SW 1271 (cell line): ENCODE measurements around the gene RNF7.
"Not testable (repeated sequence)": the region's sequence is repeated elsewhere in the genome, so short reads cannot be mapped to it uniquely, and the experiment has no call there.

Experiments
- DNase-seq, 2 experiments: peaks; one replicate each; lab custom pipeline; 2025; lab: John Stamatoyannopoulos, UW

The RNF7 gene

DNA sequence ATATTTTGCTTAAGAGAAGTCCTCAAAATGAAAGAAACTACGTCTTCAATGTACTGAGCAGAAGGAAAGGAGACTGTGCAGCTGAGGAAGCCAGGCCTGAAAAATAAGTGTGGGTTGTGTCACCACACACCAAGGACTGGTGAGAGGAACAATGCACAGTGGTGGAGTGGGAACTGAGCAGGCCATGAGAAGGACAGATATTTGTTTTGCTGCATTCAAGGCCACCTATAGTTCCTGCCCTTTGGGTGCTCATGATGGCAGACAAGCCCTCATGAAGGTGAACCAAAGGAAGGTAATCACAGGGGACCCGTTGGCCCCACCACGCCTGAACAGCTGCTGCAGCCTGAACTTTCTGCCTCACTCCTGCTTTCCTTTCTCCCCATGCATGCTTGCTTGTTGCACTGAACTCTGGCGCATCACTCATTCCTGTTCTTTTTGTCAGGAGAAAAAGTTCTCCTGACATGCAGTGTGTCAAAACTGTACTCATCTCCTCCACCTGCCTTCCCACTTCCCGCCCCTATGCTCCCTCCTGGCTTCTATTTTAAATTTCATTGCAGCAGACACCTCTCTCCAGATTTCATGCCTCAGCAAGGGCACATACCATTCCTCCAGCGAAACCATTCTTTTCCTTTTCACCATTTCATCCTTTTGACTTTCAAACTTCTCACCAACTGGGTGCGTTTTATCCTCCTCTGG, 2.2 kb upstream of the RNF7 start:
- no peak for DNase-seq

DNA sequence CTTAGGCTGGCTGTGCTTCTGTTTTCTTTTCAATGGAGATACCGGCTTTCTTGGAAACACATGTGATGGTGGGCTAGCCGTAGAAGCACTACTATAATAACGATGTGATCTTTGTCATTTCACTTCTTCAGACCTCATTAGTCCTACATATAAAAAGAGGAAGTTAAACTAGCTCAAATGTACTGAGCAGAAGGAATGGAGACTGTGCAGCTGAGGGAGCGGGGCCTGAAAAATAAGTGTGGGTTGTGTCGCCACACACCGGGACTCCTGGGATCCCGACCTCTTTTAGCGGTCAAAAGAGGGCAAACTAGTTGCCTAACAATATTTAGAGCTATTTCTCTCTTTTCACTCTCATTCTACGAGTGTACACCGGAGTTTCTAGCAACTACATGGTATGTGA, 1.0 kb upstream of the RNF7 start:
- no peak for DNase-seq

DNA sequence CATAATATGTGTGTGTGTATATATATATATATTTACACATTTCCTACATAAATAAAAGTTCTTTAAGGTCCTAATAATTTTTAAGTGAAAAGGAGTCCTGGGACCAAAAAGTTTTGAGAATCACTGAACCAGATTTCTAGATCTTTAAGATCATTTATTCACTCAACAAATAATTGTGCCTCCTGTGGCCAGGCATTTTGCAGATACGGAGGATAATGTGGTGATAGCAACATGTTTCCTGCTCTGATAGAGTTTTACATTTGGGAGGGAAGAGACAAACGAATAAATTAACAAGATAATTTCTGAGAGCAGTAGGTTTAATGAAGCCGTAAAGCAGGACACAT, 448 bp upstream of the RNF7 start:
- DNase-seq: no peak

DNA sequence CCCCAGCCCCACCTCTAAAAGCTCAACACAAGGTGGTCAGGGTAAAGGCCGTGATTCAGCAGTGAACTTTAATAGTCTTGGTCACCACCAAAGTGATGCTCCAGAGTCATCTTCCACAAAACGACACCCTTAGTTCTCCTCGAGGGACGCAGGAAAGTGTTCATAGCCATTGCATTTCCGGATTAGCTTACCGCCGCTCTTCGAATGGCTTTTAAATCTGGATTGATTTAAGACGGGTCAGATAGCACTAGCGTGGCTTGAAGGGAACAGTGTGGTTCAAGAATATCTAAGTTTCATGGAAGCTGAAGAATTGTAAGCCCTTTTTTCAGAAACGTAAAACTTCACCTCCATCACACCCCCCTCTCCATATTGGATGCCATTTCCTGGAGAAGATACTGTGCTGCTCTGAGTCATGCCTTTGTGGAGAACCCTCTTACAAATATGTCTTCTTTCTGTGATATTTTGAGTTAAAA, 829 bp downstream of the RNF7 start:
- peak; percentile 11 to 63 for DNase-seq

DNA sequence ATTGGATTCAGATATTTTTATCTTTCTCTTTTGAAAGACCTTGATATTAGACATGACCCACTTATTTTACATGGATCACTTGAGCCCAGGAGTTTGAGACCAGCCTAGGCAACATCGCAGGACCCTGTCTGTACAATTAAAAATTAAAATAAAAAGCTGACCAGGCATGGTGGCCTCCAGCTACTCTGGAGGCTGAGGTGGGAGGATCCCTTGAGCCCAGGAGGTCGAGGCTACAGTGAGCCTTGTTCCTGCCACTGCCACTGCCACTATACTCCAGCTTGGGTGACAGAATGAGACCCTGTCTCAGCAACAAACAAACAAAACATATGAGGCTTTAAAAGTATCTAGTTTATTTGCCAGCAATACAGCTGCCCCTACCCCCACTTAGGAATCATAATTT, 1.6 kb downstream of the RNF7 start:
- DNase-seq: no peak

DNA sequence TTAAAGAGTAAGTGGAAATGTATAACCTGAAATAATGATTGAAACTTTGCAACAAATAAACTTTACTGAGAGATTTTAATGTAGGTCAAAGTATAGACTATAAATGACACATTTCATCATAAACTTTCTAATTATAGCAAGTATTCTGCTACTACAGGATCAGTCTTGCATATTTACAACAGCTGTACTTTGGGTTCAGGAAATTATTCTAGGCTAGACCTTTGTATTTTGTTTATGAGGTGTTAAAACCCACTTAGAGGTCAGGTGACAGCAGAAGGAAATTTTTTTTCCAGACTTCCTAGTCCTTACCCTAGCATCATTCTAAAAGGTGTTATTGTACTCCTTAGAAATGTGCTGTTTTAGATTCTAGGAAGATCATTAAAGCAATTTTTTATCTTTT, 2.3 kb downstream of the RNF7 start:
- DNase-seq: no peak

DNA sequence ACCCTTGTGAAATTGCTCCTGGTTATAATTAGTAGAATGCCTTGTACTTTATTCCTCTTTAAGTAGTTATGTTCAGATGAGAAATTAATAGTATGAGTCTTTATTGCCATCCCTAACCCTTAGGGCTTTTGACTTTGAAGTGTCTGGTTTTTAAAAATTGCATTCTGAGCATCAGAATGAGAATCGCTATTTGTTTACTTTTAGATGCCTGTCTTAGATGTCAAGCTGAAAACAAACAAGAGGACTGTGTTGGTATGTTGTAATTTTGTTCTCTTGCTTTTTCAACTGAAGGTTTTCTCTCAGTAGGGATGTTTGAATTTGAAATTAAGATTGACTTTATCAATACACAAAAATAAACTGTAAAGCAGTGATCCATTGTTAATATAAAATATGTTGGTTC, 5.2 kb downstream of the RNF7 start:
- DNase-seq: no peak

DNA sequence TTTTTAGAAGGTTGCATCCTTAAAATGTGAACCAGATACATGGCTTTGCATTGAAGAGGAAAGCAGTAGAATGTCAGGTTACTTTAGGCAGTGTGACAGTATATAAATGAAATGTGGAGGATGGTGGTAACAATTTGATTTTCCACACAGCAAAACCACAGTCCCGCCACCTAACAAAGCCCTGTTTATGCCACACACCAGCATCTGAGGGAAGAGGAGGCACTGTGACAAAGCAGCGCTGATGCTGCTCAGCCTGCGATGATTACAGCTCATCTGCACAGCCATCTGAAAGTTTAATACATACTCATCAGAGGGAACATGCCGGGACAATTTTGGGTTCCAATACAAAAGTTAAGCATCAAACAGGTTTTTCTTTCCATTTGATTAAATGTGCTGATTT, 8.9 kb downstream of the RNF7 start:
- DNase-seq: no peak

DNA sequence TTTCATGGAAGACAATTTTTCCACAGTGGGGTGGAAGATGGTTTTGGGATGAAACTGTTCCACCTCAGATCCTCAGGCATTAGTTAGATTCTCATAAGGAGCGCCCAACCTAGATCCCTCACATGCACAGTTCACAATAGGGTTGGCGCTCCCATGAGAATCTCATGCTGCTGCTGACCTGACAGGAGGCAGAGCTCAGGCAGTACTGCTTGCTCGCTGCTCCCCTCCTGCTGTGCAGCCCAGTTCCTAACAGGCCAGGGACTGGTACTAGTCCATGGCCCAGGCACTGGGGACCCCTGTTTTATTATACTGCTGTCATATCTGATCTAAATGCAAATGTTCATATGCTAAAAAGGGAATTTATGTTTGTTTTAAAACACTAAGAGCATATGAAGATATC, 15.3 kb downstream of the RNF7 start:
- no peak for DNase-seq

DNA sequence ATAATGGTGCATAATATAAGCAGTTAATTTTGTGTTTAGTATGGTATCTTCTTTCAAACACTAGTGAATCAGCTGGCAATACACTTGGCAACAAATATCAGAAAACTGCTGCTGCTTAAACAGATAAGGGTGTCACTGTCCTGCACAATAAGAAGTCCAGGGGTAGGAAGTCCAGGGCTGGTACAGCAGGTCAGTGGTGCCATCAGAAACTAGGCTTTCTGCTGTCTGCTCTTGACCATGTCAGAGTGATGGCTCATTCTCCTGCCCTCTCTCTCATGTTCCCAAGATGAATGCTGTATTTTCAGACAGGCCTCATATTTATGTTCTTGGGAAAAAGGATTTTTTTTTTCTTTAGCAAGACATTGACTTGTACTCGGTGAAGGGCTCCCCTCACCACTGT, 15.9 kb downstream of the RNF7 start:
- DNase-seq: no peak

DNA sequence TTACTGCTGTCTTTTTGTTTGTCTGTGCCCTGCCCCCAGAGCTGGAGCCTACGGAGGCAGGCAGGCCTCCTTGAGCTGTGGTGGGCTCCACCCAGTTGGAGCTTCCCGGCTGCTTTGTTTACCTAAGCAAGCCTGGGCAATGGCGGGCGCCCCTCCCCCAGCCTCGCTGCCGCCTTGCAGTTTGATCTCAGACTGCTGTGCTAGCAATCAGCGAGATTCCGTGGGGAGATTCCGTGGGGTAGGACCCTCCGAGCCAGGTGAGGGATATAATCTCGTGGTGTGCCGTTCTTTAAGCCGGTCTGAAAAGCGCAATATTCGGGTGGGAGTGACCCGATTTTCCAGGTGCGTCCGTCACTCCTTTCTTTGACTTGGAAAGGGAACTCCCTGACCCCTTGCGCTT, 24.5 kb downstream of the RNF7 start:
- DNase-seq: not testable (repeated sequence)

DNA sequence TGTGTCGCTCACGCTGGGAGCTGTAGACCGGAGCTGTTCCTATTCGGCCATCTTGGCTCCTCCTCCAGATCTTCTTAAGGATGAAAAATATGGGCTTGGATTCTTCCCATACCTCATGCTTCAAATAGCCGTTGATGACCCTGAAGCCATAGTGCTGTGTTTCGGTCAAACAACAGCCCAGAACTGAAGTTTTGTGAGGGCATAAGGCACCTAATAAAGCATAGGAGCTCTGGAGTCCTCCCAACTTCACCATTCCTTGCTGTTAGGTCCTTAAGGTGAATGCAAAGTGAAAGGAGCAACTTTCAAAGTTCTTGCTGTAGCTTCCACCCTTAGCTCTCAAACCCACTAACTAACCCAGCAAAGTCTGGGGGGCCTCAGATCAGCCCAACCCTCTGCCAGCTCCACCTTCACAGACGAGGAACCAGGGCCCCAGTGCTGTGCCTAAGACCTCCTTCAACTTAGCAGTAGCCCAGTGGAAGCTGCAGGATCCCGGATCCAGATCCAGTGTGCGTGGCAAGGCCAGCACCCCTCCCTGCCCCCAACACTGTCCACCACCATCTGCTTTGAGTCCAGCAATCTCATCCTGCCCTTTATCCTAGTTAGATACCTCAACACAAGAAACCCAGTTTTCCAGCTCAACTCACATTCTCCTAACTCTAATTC, 25.1 kb downstream of the RNF7 start, which contains the start of gene GRK7:
Gene GRK7 (plus strand): TSS at position 321 of the 663 bp plus-strand sequence. CDS start 14,877 bp downstream, outside the sequence.
- no peak for DNase-seq

DNA sequence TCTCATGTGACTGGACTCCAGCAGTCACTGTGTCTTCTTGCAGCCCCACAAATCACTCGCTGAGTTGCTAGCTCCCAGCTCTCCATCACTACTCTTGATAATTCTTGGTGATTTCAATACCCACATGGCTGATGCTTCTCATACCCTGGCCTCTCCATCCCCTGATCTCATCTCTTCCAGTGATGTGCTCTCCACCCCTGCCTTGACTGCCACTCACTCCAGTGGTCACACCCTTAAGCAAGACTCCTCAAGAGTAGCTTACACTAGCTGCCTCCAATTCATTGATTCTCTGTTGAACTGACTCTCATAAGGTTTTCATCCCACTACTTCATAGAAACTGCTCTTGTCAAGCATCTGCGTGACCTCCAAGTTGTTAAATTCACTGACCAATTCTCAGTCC, 25.9 kb downstream of the RNF7 start:
- no peak for DNase-seq

DNA sequence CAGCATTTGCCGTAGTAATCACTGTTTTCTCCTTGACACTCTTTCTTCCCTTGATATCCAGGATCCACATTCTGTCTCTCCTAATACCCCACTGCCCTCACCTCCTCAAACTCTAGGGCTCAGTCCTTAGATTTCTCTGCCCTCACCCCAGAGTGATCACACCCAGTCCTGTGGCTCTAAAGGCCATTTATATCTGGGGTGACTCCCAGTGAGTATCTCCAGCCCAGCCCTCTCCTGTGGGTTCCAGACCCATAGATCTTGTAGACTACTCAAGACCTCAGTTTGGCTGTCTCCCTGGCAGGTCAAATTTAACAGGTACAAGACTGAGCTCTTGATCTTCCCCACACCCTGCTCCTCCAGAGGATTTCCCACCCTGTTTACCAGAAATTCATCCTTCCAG, 26.4 kb downstream of the RNF7 start:
- DNase-seq: no peak

DNA sequence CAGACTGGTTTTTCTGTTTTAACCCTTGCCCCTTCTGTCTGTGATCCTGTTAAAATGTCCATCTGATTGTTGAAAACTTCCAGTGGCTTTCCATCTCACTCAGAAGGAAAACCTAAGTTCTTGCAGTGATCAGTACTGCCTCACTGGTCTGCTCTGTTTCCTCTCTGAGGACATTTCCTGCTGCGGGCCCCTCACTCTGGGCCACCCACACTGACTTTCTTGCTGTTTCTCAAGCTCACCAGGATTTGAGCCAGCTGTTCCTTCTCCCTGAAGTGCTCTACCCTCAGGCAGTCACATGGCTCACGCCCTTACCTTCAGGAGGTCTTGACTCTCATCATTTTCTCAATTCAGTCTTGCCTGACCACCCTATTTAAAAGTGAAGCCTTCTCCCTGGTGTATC, 26.9 kb downstream of the RNF7 start:
- DNase-seq: no peak

DNA sequence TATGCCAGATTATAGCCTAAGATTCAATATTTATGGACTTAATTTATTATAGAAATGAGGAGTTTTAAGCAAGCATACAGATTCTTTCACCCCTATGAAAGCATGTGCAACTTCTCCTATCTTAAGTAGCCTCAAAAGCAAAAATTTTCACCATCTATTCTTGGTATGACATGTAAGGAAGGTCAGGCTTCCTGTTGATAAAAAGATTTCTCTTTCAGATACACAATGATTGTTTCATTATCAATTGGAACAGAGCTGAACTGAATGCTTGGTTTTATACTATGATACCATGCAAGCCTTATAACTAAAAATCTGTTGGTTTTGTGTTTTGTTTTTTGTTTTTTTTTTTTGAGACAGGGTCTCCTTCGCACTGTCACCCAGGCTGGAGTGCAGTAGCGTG, 29.0 kb downstream of the RNF7 start:
- no peak for DNase-seq

DNA sequence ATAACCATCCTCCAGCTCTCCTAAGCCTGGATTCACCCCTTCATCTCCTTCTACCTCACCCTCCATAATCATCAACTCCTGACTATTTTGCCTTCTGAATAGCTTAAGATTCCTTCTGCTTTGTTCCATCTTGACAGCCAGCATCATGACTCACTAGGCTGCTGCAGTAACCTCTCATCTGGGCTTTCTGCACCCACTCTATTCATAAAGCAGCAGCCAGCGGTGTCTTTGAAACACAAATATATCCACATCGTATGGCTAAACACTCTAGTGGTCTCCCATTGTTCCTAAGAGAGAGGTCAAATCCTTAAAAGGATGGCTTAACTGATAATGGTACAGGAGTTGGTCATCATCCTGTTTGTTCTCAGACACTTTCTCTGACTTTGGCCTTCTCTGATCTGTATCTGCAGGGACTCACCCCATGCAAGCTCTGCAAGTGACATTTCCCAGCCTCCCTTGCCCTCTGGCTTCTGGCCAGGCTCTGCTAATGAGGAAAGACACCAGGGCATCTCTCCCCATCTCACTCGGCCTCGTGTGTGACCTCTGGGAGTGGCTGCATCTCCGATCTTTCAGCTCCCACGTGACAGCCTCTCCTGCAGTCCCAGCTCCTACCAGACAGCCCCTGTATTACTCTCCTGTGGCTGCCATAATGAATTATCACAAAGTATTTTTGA, 31.3 kb downstream of the RNF7 start:
- DNase-seq: no peak

DNA sequence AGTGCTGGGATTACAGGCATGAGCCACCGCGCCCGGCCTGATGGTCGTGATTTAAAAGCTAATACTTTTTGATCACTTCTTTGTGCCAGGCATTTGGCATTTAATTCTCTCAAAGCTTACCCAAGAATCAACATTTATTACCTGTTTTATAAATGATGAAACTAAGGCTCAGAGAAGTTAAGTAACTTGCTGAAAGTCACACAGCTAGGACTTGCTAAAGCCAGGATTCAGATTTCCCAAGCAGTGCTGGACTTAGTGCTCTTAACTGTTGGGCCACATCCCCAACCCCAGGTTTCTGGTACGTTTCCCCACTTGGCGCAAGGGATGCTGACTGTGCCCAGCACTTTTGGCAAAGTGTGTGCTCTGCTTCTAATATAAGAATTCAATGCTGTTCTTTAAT, 35.6 kb downstream of the RNF7 start:
- no peak for DNase-seq

DNA sequence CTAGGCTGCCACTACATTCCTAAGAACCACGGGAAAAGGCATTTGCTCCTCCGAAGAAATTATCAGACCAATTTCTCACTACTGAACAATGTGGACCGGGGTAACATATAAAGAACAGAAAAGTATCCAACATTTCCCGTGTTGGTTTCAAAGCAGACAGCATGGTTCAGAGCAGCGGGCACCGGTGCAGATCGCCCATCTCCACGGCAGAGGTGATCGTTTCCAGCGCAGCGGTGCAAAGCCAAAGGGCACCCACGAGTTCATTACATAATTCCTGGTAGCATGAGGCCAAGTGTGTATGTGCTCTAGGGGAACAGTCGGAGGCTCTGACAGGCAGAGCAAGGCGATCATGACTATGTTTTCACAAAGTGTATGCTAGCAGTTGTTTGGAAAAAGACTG, 38.3 kb downstream of the RNF7 start:
- DNase-seq: no peak

DNA sequence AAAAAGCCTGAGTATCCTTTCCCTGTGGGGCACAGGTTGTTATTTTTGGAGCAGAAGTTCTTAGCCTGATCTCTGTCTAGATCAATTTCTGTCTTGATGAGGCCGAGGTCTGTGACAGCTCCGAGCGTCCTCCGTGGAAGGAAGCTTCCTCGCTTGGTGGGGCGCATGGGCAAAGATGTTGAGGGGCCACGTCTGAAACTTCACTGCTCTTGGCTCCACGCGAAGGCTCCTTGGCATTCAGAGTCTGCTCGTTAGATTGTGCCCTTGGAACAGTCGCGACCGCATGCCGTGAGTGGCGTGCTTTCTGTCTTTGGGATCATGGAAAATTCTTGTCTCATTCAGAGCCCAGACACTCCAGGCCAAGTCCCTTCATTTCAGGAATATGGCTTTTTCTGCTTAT, 38.8 kb downstream of the RNF7 start:
- no peak for DNase-seq

DNA sequence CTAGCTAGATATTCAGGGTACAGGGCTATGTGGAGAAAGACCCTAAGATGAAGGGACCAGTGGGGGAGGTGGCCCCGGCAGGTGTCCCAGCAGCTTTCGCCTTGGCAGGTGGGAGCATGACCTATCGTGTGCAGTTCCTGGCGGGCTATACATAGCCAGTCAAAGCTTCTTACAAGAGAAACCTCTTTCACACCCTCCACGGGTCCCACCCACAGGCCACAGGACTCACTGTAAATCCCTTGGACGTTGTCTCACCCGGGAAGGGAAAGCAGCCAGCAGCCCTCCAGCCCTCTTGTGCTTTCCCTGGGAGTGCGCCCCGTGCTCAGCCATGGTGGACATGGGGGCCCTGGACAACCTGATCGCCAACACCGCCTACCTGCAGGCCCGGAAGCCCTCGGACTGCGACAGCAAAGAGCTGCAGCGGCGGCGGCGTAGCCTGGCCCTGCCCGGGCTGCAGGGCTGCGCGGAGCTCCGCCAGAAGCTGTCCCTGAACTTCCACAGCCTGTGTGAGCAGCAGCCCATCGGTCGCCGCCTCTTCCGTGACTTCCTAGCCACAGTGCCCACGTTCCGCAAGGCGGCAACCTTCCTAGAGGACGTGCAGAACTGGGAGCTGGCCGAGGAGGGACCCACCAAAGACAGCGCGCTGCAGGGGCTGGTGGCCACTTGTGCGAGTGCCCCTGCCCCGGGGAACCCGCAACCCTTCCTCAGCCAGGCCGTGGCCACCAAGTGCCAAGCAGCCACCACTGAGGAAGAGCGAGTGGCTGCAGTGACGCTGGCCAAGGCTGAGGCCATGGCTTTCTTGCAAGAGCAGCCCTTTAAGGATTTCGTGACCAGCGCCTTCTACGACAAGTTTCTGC, 40.1 kb downstream of the RNF7 start:
- DNase-seq: no peak

DNA sequence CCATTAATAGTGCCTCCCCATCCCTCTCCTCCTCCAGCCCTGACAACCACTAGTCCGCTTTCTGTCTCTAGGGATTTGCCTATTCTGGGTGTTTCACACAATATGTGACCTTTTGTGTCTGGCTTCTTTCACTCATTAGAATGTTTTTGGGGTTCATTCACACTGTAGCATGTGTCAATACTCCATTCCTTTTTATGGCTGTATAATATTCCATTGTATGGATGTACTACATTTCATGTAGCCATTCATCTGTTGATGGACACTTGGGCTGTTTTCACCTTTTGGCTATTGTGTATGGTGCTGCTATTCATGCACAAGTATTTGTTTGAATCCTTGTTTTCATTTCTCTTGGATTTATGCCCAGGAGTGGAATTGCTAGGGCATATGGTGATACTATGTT, 41.6 kb downstream of the RNF7 start:
- no peak for DNase-seq
